A673 (cell line): ENCODE data around the gene RNF220. TPM values are rescaled to one million over a fixed set of nuclear protein-coding genes. Genes with fewer than 3 reads are reported as not detected.
A peak's percentile ranks its signal among the peaks of the same experiment; 100 is the strongest.

ENCODE experiments used
- Bru-seq: library from RNA; stranded (reverse); fragments of 400-500 nt; gene quantifications from one replicate; lab custom pipeline; 2021; lab: Mats Ljungman, UMichigan
- BruChase-seq, 2 experiments: library from RNA; stranded (reverse); fragments of 400-500 nt; gene quantifications; one replicate each; lab custom pipeline; 2021; lab: Mats Ljungman, UMichigan
- BruUV-seq: library from RNA; stranded (reverse); fragments of 400-500 nt; replicated peaks from 2 replicates; lab custom pipeline; 2021; lab: Mats Ljungman, UMichigan
- CTCF ChIA-PET: fragments of 300-600 bp; sonication (Branson Sonifier 250); formaldehyde crosslinking; loops from one replicate; lab custom pipeline; 2022; ENCODE audit warnings: antibody characterized with exemption; lab: Charles Lee
- POLR2A ChIA-PET: fragments of 300-600 bp; sonication (Branson Sonifier 250); formaldehyde crosslinking; loops from one replicate; lab custom pipeline; 2022; ENCODE audit warnings: antibody characterized with exemption; ENCODE audit not compliant: low non-redundant PET; lab: Charles Lee
- DNase-seq: peaks from one replicate; pipeline ENCODE4 v3.0.0-alpha.2; 2015; ENCODE audit warnings: low spot score
- H3K27ac ChIP-seq: fragments of 200-600 bp; sonication (generic); 2 replicates; pipeline ENCODE4 v1.5.1; 2016; ENCODE audit warnings: mixed run types, low read depth, mild to moderate bottlenecking, mixed read lengths, antibody characterized with exemption, low read length; ENCODE audit not compliant: poor library complexity, severe bottlenecking
- H3K27me3 ChIP-seq: fragments of 200-600 bp; sonication (generic); replicated peaks from 2 replicates; pipeline ENCODE4 v1.6.1; 2017; ENCODE audit warnings: mixed run types, low read depth, mild to moderate bottlenecking, mixed read lengths, antibody characterized with exemption, low read length; ENCODE audit not compliant: insufficient read depth, poor library complexity
- H3K36me3 ChIP-seq: fragments of 200-600 bp; sonication (generic); 2 replicates; pipeline ENCODE4 v1.6.1; 2016; ENCODE audit warnings: mixed run types, mild to moderate bottlenecking, mixed read lengths, antibody characterized with exemption, low read length; ENCODE audit not compliant: insufficient read depth, poor library complexity, severe bottlenecking
- H3K4me1 ChIP-seq: fragments of 200-600 bp; sonication (generic); 2 replicates; pipeline ENCODE4 v1.6.1; 2017; ENCODE audit warnings: mixed run types, mild to moderate bottlenecking, mixed read lengths, antibody characterized with exemption, low read length; ENCODE audit not compliant: insufficient read depth, poor library complexity, severe bottlenecking
- H3K4me3 ChIP-seq: fragments of 200-600 bp; sonication (generic); 2 replicates; pipeline ENCODE4 v1.5.1; 2016; ENCODE audit warnings: low read depth, mixed run types, mild to moderate bottlenecking, mixed read lengths, low read length; ENCODE audit not compliant: poor library complexity, severe bottlenecking
- H3K9me3 ChIP-seq: fragments of 200-600 bp; sonication (generic); 2 replicates; pipeline ENCODE4 v1.6.1; 2016; ENCODE audit warnings: mixed run types, low read depth, mild to moderate bottlenecking, mixed read lengths, antibody characterized with exemption, low read length; ENCODE audit not compliant: poor library complexity, severe bottlenecking
- EZH2 ChIP-seq: fragments of 200-600 bp; sonication (generic); IDR thresholded peaks from 2 replicates; pipeline ENCODE4 v1.6.1; 2017; ENCODE audit warnings: borderline replicate concordance, low read depth, mild to moderate bottlenecking, mixed read lengths, antibody characterized with exemption, low read length; ENCODE audit not compliant: poor library complexity, severe bottlenecking
- intact Hi-C: fragments of 100-400 bp; cut with micrococcal nuclease; formaldehyde crosslinking; loops from one replicate; pipeline ENCODE4 v1.10.0; 2022; ENCODE audit not compliant: unreplicated experiment
- long read RNA-seq: library from polyadenylated mRNA; stranded (forward); transcript quantifications from one replicate; pipeline ENCODE4 v2.0.0, GENCODE V29; 2022
- total RNA-seq: library from RNA; stranded (reverse); gene quantifications from 2 replicates; pipeline ENCODE4 v1.2.3, GENCODE V29; 2021
- TF ChIP-seq, protein P1 (sequence below): fragments of 300-800, 200-600 bp; sonication (generic); conservative IDR thresholded peaks from 2 replicates; pipeline ENCODE4 v1.5.1; 2017; ENCODE audit warnings: low read depth, mild to moderate bottlenecking, antibody characterized with exemption, low read length, moderate library complexity, mixed read lengths

The RNF220 gene
- total RNA-seq (80.6 and 86.0 TPM in 2 replicates), Bru-seq, nascent RNA (percentile 58 among the genes with signal in this experiment), BruChase-seq, experiment 1, labeled RNA remaining after a 2-hour chase (percentile 62 among the genes with signal in this experiment), BruChase-seq, experiment 2, labeled RNA remaining after a 6-hour chase (percentile 70 among the genes with signal in this experiment)
- long read RNA-seq, partial matches to known transcripts, result 22 of 80 reads
- long read RNA-seq, other reads (novel, unspliced or antisense), result 55 of 80 reads

- TF ChIP-seq EZH2, result no peak
- TF ChIP-seq, protein P1, sequence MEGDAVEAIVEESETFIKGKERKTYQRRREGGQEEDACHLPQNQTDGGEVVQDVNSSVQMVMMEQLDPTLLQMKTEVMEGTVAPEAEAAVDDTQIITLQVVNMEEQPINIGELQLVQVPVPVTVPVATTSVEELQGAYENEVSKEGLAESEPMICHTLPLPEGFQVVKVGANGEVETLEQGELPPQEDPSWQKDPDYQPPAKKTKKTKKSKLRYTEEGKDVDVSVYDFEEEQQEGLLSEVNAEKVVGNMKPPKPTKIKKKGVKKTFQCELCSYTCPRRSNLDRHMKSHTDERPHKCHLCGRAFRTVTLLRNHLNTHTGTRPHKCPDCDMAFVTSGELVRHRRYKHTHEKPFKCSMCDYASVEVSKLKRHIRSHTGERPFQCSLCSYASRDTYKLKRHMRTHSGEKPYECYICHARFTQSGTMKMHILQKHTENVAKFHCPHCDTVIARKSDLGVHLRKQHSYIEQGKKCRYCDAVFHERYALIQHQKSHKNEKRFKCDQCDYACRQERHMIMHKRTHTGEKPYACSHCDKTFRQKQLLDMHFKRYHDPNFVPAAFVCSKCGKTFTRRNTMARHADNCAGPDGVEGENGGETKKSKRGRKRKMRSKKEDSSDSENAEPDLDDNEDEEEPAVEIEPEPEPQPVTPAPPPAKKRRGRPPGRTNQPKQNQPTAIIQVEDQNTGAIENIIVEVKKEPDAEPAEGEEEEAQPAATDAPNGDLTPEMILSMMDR, result no peak
- H3K9me3 ChIP-seq, result no peaks in the 10 kb centered on the region
- peak within 1 kb of the TSS; percentile 58 for H3K4me3 ChIP-seq
- ChIA-PET CTCF (interaction anchor here (0.7 kb wide), 1 partner anchor 178 kb away, joined by 3 read pairs; no protein-coding TSS in a partner anchor), POLR2A (no interaction called here)
- no TSS peak for BruUV-seq
- H3K36me3 ChIP-seq, result no peaks in the 10 kb centered on the region
- peaks cover 41% of the 10 kb centered on the region for H3K27me3 ChIP-seq
- H3K4me1 ChIP-seq, result peaks cover 10% of the 10 kb centered on the region
- DNase-seq, result peak; percentile 90
- intact Hi-C loops, result no loop called here
- H3K27ac ChIP-seq, result peak within 1 kb of the TSS; percentile 56
These were observed at the start of gene RNF220 for GRCh38 chr1:44405031-44405797. TSS of gene RNF220 (plus strand) at chr1:44405255.

DNA sequence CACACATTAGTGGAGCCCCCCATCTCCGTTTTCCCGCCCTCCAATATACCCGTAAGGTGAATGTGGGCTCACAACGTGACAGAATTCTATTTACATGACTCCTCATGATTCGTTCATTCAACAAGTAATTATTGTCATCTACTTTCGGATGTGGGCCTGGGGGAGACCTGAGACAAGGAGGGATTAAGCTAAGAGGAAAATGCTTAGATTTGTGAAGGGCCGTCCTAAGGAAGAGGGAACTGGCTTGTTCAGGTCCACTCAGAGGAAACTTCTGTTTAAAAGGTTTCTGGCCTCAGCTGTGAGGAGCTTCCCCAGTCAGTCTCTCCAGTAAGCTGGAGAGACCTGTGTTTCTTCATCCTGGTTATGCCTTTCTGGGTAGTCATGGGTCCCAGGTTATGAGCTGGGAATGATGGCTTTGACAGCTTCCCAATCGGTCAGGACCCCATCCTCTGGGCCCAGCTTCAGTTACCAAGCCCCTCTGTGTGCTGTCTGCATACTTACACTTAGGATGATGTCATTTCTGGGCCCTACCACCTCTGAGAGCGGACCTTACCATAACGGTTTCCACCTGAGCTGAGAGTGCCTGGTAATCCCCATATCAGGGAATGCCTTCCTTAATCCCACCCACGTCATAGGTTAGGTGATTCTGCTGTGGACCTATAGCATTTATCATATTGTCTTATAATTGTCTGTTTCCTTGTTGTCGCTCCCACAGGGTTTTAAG, 49.3 kb upstream of the RNF220 start:
- Histone ChIP-seq H3K4me3 (peak overlapping the region; percentile 79), H3K9me3 (no peaks in the 10 kb centered on the region), H3K27ac (no peak overlapping the region), H3K36me3 (no peaks in the 10 kb centered on the region), H3K27me3 (no peaks in the 10 kb centered on the region), H3K4me1 (peaks cover 8% of the 10 kb centered on the region)
- intact Hi-C loops, result no loop called here
- no peak for DNase-seq
- CTCF ChIA-PET, result interaction anchor here (0.6 kb wide), 1 partner anchor 800 kb away, joined by 4 read pairs; no protein-coding TSS in a partner anchor
- TF ChIP-seq EZH2, result no peak
- TF ChIP-seq, protein P1, result no peak
- no TSS peak for BruUV-seq
- POLR2A ChIA-PET, result no interaction called here

DNA sequence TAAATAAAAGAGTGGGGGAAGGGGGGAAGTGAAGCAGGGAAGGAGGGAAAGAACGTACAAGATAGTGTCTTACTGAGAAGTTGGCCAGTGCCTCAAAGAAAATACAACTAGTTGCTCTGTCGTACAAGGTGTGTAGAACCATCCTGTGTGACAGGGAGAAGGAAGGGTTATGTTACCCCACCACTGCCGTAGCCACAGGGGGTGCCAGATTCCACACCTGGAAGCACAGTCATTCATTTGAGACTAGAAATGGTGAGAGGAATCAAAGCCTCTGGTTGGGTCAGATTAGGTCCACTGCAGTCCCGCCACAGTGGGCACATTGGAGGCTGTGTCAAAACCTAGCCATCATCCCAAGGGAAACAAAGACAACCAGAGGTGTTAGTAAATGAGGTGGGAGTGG, 47.3 kb upstream of the RNF220 start:
- no peak for TF ChIP-seq EZH2
- TF ChIP-seq, protein P1, result no peak
- no peak for DNase-seq
- H3K27me3 ChIP-seq, result no peaks in the 10 kb centered on the region
- BruUV-seq, result no TSS peak
- intact Hi-C loops, result no loop called here
- H3K4me1 ChIP-seq, result peaks cover 8% of the 10 kb centered on the region
- ChIA-PET POLR2A (no interaction called here), CTCF (interaction anchor here (0.6 kb wide), 1 partner anchor 27 kb away, joined by 3 read pairs; no protein-coding TSS in a partner anchor)
- no peak overlapping the region for H3K4me3 ChIP-seq
- no peaks in the 10 kb centered on the region for H3K9me3 ChIP-seq
- H3K27ac ChIP-seq, result no peak overlapping the region
- H3K36me3 ChIP-seq, result no peaks in the 10 kb centered on the region
